ENCODE measurements around the gene MCHR1. TPM values are rescaled to one million over a fixed set of nuclear protein-coding genes. Genes with fewer than 3 reads are reported as not detected.
A peak's percentile ranks its signal among the peaks of the same experiment; 100 is the strongest.

Gene MCHR1
- polyA plus RNA-seq, 1 experiment, result 2.3 TPM

DNA sequence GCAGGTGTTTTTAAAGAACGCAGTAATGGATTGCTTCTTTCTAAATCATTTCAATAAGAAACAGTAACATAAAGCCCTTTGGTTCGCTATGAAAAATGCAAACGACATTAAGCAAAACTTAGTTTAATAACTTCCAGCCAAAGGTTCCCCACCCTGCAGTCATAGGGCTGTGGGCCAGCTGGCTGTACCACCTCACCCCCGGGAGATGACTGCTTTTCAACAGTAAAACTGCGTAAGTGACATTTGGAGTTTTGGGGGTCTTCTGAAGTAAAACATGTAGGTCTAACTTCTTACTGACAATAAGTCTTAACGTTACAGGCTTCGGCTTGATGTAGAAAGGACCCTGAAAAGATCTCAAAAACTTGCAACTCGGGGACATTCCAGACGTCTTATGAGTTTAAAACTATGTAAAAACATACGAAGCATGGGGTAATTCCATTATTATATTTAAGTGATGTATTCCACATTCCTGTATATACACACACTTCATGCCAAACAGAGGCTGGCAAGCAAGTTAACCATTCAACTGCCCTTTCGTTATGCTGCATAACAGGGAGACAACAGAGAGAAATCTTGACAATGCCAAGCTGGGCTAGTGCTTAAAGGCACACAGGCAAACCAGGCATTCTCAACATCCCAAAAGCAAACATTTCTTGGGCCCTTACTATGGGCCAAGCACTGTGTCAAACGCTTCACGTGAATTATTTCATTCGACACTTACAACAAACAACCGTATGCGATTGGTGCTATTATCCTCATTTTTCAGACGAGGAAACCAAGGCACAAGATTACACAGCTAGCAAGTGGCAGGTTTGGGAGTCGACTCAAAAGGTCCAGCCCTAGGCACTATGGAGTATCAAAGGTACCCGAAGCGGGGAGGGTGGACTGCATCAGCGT lies 44.0 kb upstream of the MCHR1 start:
- ChIA-PET CTCF (interaction anchor here (1.2 to 2.2 kb wide), 4 partner anchors 11 to 199 kb away, joined by 3 to 15 read pairs (median 10); no protein-coding TSS in a partner anchor), POLR2A (interaction anchor here (0.5 to 2.1 kb wide), 2 partner anchors 17 to 123 kb away, joined by 6 to 10 read pairs; no protein-coding TSS in a partner anchor)
- no peaks in the 10 kb centered on the region for H3K9me3 ChIP-seq (ENCODE audit: control insufficient read depth, insufficient read depth, low read length)
- H3K4me3 ChIP-seq (ENCODE audit: low read depth, low read length), result peak overlapping the region; percentile 84
- H3K27me3 ChIP-seq (ENCODE audit: control insufficient read depth, insufficient read depth, low read length), result no peaks in the 10 kb centered on the region
- no peak for DNase-seq (ENCODE audit: low read depth, low spot score)
- TF ChIP-seq, protein P1, sequence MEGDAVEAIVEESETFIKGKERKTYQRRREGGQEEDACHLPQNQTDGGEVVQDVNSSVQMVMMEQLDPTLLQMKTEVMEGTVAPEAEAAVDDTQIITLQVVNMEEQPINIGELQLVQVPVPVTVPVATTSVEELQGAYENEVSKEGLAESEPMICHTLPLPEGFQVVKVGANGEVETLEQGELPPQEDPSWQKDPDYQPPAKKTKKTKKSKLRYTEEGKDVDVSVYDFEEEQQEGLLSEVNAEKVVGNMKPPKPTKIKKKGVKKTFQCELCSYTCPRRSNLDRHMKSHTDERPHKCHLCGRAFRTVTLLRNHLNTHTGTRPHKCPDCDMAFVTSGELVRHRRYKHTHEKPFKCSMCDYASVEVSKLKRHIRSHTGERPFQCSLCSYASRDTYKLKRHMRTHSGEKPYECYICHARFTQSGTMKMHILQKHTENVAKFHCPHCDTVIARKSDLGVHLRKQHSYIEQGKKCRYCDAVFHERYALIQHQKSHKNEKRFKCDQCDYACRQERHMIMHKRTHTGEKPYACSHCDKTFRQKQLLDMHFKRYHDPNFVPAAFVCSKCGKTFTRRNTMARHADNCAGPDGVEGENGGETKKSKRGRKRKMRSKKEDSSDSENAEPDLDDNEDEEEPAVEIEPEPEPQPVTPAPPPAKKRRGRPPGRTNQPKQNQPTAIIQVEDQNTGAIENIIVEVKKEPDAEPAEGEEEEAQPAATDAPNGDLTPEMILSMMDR (IDR thresholded peaks at IDR 0.05; ENCODE audit: low read depth, low read length), result no peak
- peak overlapping the region; percentile 61 for H3K27ac ChIP-seq (ENCODE audit: low read depth, low read length)

DNA sequence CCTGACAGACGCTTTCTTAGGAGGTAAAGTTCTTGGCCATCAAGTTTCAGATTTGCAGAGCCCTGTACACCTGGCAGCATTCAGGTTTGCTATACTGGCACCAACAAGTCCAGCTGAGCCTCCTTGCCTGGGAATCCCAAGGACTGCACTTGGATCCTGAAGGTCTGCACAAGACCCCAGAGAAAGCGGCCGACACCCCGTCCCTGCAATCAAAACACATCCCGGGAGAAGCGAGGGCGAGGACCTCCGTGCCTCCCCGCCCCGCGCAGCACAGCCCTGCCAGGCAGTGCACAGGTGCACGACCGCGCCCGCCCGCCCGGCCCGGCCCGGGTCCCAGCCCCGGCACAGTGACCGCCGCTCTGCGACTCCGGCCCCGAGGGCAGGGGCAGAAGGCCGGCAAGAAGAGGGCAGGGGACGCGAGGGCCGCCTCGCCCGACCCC lies 43.3 kb upstream of the MCHR1 start:
- DNase-seq (ENCODE audit: low read depth, low spot score), result no peak
- POLR2A ChIA-PET, result interaction anchor here (1.0 to 2.2 kb wide), 5 partner anchors 9 to 199 kb away, joined by 4 to 10 read pairs (median 7); no protein-coding TSS in a partner anchor
- peak overlapping the region; percentile 84 for H3K4me3 ChIP-seq (ENCODE audit: low read depth, low read length)
- CTCF ChIA-PET, result interaction anchor here (1.2 kb wide), 1 partner anchor 199 kb away, joined by 3 read pairs; no protein-coding TSS in a partner anchor
- H3K27me3 ChIP-seq (ENCODE audit: control insufficient read depth, insufficient read depth, low read length), result no peaks in the 10 kb centered on the region
- peak overlapping the region; percentile 55 for H3K27ac ChIP-seq (ENCODE audit: low read depth, low read length)
- no peaks in the 10 kb centered on the region for H3K9me3 ChIP-seq (ENCODE audit: control insufficient read depth, insufficient read depth, low read length)
- TF ChIP-seq, protein P1 (IDR thresholded peaks at IDR 0.05; ENCODE audit: low read depth, low read length), result no peak

DNA sequence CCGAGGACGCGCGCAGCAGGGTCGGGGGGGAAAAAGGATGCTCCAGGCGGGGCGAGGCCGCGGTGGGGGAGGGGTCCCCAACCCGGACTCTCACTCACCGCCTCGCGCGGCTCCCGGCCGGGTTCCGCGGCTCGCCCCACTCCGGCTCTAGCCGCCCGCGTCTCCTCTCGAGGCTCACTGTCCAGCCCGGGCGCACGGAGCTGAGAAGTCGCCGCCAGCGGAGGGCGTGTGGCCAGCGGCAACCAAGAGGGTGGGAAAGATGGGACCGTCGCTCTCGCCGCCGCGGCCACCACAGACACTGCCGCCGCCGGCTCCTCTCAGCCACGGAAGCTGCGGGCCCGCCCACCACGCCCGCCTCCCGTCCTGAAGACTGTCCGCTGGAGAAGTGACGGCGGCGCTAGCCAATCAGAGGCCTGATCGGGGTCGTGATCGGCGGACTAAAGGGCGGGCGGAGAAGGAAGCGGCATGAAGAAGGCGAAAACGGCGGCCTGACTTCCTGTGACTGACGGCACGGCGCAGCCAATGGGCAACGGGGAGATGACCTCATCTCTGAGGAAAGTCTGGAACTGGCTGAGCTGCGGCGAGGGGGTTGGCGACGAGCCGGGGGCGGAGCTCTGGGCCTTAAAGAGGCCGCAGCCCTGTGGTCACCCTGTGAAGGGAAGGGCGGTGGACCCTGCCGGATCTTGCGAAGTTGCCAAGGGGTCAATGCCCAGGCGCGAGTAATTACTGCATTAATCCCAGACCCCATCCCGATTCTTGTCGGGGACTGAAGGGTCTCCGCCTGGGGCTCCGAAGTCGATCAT lies 42.7 kb upstream of the MCHR1 start, which contains the start of gene MRTFA:
Gene MRTFA (minus strand): TSS at position 340 of the 803 bp plus-strand sequence.
- POLR2A ChIA-PET, result interaction anchor here (0.5 to 2.2 kb wide), 14 partner anchors 9 to 209 kb away, joined by 3 to 10 read pairs (median 5); no protein-coding TSS in a partner anchor
- TF ChIP-seq, protein P1 (IDR thresholded peaks at IDR 0.05; ENCODE audit: low read depth, low read length), result no peak
- Histone ChIP-seq H3K27ac (ENCODE audit: low read depth, low read length) (peak within 1 kb of the TSS; percentile 83), H3K27me3 (ENCODE audit: control insufficient read depth, insufficient read depth, low read length) (no peaks in the 10 kb centered on the region), H3K9me3 (ENCODE audit: control insufficient read depth, insufficient read depth, low read length) (no peaks in the 10 kb centered on the region), H3K4me3 (ENCODE audit: low read depth, low read length) (peak within 1 kb of the TSS; percentile 84)
- CTCF ChIA-PET, result interaction anchor here (0.5 to 1.2 kb wide), 3 partner anchors 38 to 251 kb away, joined by 3 to 5 read pairs (median 4); no protein-coding TSS in a partner anchor
- peak; percentile 99 for DNase-seq (ENCODE audit: low read depth, low spot score)

DNA sequence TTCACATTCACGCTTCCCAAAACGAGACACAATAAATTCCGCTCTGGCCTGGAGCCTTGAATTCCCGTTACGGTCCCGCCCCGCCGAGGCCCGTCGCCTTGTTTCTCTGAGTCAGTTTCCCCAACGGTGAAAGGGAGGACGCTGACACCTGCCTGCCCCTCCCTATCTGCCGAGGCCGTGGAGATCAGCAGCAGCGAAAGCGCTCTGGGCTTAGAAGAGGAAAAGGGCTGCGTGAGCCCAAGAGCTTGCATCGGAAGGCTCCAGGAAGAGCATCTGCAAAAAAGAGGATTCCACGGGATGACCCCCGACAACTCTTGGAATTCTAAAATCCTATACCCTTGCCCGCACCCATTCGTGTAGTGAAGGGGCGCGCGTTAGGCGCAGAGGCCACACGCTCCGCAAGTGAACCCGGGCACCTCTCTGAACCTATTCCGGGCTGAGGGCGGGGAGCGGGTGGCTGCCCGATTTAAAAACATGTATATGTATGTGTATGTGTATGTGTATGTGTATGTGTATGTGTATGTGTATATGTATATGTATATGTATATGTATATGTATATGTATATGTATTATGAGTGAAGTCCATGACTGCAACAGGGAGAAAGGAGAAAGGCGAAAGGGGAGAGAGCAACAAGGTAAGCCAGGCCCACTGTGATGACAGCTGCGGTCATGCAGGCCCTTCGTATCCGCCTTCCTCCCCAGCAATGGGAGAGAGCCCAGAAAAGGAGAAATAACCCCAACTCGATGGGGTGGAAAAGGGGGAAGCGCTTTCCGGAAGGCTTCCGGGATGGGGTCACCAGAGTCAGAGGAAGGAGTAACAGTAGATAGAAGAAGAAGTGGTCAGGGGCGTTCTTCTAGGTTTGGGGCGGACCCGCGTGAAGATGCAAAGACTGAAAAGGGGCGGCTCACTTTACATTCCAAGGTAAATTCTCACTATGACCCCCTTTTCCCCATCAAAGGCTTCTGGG lies 41.8 kb upstream of the MCHR1 start:
- H3K27me3 ChIP-seq (ENCODE audit: control insufficient read depth, insufficient read depth, low read length), result no peaks in the 10 kb centered on the region
- CTCF ChIA-PET, result interaction anchor here (0.5 to 2.7 kb wide), 3 partner anchors 38 to 252 kb away, joined by 4 to 11 read pairs (median 5); no protein-coding TSS in a partner anchor
- TF ChIP-seq, protein P1 (IDR thresholded peaks at IDR 0.05; ENCODE audit: low read depth, low read length), result no peak
- DNase-seq (ENCODE audit: low read depth, low spot score), result no peak
- peak overlapping the region; percentile 71 for H3K4me3 ChIP-seq (ENCODE audit: low read depth, low read length)
- POLR2A ChIA-PET, result interaction anchor here (0.6 to 2.2 kb wide), 12 partner anchors 10 to 210 kb away, joined by 3 to 10 read pairs (median 4); no protein-coding TSS in a partner anchor
- peak overlapping the region; percentile 83 for H3K27ac ChIP-seq (ENCODE audit: low read depth, low read length)
- H3K9me3 ChIP-seq (ENCODE audit: control insufficient read depth, insufficient read depth, low read length), result no peaks in the 10 kb centered on the region

Measured in AG04450 (cell line).